ENCODE results near the gene ZBTB42. TPM values are rescaled to one million over a fixed set of nuclear protein-coding genes. Genes with fewer than 3 reads are reported as not detected.

The ZBTB42 gene
- total RNA-seq, 4 donors from 2014 or later: 5.9 to 24.3 (median 11.7) TPM

DNA sequence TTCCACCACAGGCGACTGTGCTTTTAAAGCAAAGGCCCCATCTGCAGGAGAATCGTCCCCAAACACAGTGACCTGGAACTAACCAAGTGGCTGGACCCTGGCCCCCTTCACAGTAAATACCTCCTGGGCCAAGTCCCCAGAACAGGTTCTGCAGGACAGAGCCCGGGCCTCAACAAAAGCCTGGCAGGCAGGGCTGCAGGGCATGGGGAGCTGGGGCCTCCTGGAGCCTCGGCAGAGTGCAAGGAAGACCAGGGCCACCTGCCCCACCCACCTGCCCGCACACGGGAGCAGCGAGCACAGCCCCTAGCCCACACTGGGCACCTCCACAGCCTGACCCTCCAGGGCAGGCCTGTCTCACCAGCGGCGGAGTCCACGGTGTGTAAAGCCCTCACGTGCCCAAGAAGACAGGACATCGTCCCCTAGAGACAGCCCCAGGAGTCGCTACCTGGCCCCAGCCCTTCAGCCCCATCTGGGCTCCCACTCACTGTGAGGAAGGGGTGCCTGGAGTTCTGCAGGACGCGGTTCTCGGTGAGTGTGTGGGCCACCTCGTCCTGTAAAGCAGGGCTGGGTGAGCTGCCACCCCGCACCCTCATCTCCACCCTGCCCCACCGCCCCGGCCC, 26.3 kb upstream of the ZBTB42 start:
- H3K27ac ChIP-seq: no peak overlapping the region
- H3K36me3 ChIP-seq: peaks cover 0 to 14% (median 4%) of the 10 kb centered on the region in 4 donors
- TF ChIP-seq EP300 (IDR thresholded peaks at IDR 0.05; ENCODE audit: low read depth) (no peak), POLR2A (IDR thresholded peaks at IDR 0.05) (no peak), POLR2AphosphoS5 (IDR thresholded peaks at IDR 0.05) (no peak)
- TF ChIP-seq, protein P1, sequence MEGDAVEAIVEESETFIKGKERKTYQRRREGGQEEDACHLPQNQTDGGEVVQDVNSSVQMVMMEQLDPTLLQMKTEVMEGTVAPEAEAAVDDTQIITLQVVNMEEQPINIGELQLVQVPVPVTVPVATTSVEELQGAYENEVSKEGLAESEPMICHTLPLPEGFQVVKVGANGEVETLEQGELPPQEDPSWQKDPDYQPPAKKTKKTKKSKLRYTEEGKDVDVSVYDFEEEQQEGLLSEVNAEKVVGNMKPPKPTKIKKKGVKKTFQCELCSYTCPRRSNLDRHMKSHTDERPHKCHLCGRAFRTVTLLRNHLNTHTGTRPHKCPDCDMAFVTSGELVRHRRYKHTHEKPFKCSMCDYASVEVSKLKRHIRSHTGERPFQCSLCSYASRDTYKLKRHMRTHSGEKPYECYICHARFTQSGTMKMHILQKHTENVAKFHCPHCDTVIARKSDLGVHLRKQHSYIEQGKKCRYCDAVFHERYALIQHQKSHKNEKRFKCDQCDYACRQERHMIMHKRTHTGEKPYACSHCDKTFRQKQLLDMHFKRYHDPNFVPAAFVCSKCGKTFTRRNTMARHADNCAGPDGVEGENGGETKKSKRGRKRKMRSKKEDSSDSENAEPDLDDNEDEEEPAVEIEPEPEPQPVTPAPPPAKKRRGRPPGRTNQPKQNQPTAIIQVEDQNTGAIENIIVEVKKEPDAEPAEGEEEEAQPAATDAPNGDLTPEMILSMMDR (IDR thresholded peaks at IDR 0.05): no peak

DNA sequence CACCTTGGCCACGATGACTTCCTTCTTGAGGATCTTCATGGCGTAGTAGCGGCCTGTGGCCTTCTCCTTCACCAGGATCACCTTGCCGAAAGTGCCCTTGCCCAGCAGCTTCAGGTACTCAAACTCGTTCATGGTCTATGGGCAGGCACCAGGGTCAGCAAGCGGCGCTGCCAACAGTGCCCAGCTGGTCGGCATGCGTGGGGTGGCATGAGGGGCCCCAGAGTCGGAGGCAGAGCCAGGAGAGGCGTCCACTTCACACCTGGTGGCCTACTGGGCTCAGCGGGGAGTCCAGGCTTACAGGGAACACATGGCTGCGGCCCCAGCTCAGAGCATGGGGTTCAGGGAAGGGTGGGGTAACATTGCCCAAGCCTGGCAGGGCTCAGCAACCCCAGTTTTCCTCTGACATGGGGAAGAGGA, 25.8 kb upstream of the ZBTB42 start:
- Histone ChIP-seq H3K27me3 (no peaks in the 10 kb centered on the region), H3K27ac (no peak overlapping the region), H3K4me3 (no peak overlapping the region), H3K9me3 (no peaks in the 10 kb centered on the region), H3K4me1 (no peaks in the 10 kb centered on the region), H3K36me3 (peaks cover 0 to 14% (median 4%) of the 10 kb centered on the region in 4 donors)
- intact Hi-C loops (cut with DNase I; ENCODE audit: low total_unique reads) (no loop called here), in situ Hi-C loops (cut with MboI; ENCODE audit: low pct_ligation_motif_present in 1 of 4, low pct_unique_long_range_greater_than_20kb in 1 of 4, low sequenced_read_pairs in 3 of 4) (no loop called here)
- DNase-seq: no peak
- TF ChIP-seq POLR2A (IDR thresholded peaks at IDR 0.05): no peak
- TF ChIP-seq, protein P1 (IDR thresholded peaks at IDR 0.05): no peak
- no peak for TF ChIP-seq POLR2AphosphoS5 (IDR thresholded peaks at IDR 0.05)
- no peak for TF ChIP-seq EP300 (IDR thresholded peaks at IDR 0.05; ENCODE audit: low read depth)
- WGBS, 2 donors (ENCODE audit: low coverage in 1 of 2): 95% methylated on average over 13 of the region's 13 CpGs; no CpG with 5 or more reads in 1 of the 2 donors

More for the DNA sequence above, 26.3 kb upstream of the ZBTB42 start:
- Histone ChIP-seq H3K27me3 (no peaks in the 10 kb centered on the region), H3K4me3 (no peak overlapping the region), H3K9me3 (no peaks in the 10 kb centered on the region), H3K4me1 (no peaks in the 10 kb centered on the region)
- in situ Hi-C loops (cut with MboI; ENCODE audit: low pct_ligation_motif_present in 1 of 4, low pct_unique_long_range_greater_than_20kb in 1 of 4, low sequenced_read_pairs in 3 of 4): no loop called here
- whole genome bisulfite sequencing, 2 donors (ENCODE audit: low coverage in 1 of 2): 86% methylated on average over 20 of the region's 20 CpGs; no CpG with 5 or more reads in 1 of the 2 donors
- DNase-seq: no peak
- intact Hi-C loops (cut with DNase I; ENCODE audit: low total_unique reads): no loop called here

DNA sequence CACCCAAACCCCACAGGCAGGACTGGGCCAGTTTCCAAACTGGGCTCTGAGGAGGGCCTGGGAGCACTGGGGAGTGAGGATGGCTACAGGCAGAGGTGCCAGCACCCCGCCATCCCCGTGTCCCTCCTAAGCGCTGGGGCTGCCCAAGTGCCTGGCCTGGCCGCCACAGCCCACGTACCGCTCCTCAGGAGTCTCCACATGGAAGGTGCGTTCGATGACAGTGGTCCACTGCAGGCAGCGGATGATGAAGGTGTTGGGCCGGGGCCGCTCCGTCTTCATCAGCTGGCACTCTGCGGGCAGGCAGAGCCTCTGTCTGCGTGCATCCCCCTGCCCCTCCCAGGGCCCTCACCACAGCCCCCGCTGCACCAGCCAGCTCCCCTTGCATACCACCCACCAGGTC, 24.4 kb upstream of the ZBTB42 start:
- WGBS, 2 donors (ENCODE audit: low coverage in 1 of 2): 96% methylated on average over 15 of the region's 15 CpGs; no CpG with 5 or more reads in 1 of the 2 donors
- H3K36me3 ChIP-seq: peaks cover 0 to 14% (median 4%) of the 10 kb centered on the region in 4 donors
- in situ Hi-C loops (cut with MboI; ENCODE audit: low pct_ligation_motif_present in 1 of 4, low pct_unique_long_range_greater_than_20kb in 1 of 4, low sequenced_read_pairs in 3 of 4): no loop called here

More for the DNA sequence above, 24.4 kb upstream of the ZBTB42 start:
- intact Hi-C loops (cut with DNase I; ENCODE audit: low total_unique reads): no loop called here
- no peak for DNase-seq
- H3K27me3 ChIP-seq: no peaks in the 10 kb centered on the region
- no peak for TF ChIP-seq POLR2AphosphoS5 (IDR thresholded peaks at IDR 0.05)
- TF ChIP-seq, protein P1 (IDR thresholded peaks at IDR 0.05): no peak
- no peak for TF ChIP-seq EP300 (IDR thresholded peaks at IDR 0.05; ENCODE audit: low read depth)
- TF ChIP-seq POLR2A (IDR thresholded peaks at IDR 0.05): no peak
- H3K9me3 ChIP-seq: no peaks in the 10 kb centered on the region
- H3K27ac ChIP-seq: no peak overlapping the region
- H3K4me1 ChIP-seq: no peaks in the 10 kb centered on the region
- no peak overlapping the region for H3K4me3 ChIP-seq

All from transverse colon (tissue), 4 donors.